Measurements from ENCODE around the gene TELO2.
"Not testable (repeated sequence)": the region's sequence is repeated elsewhere in the genome, so short reads cannot be mapped to it uniquely, and the experiment has no call there.

The TELO2 gene

GRCh38 chr16:1457489-1458245 is 35.5 kb upstream of the TELO2 start:
- no peak for DNase-seq (ENCODE audit: low read depth in 2 of 2)

- DNase-seq (ENCODE audit: low read depth in 2 of 2) = no peak
These were observed 34.7 kb upstream of the TELO2 start for GRCh38 chr16:1458336-1458976.

- DNase-seq (ENCODE audit: low read depth in 2 of 2) = no peak
These were observed 34.2 kb upstream of the TELO2 start for GRCh38 chr16:1458977-1459341.

- no peak for DNase-seq (ENCODE audit: low read depth in 2 of 2)
These were observed 33.2 kb upstream of the TELO2 start for GRCh38 chr16:1459967-1460366.

- no peak for DNase-seq (ENCODE audit: low read depth in 2 of 2)
These were observed 32.5 kb upstream of the TELO2 start for GRCh38 chr16:1460602-1461138.

GRCh38 chr16:1461146-1461545 is 32.0 kb upstream of the TELO2 start:
- DNase-seq (ENCODE audit: low read depth in 2 of 2) = no peak

- no peak for DNase-seq (ENCODE audit: low read depth in 2 of 2)
These were observed 28.8 kb upstream of the TELO2 start for GRCh38 chr16:1464196-1464893.

- DNase-seq (ENCODE audit: low read depth in 2 of 2) = no peak
These were observed 28.1 kb upstream of the TELO2 start for GRCh38 chr16:1464894-1465566.

- no peak for DNase-seq (ENCODE audit: low read depth in 2 of 2)
These were observed 27.6 kb upstream of the TELO2 start for GRCh38 chr16:1465567-1465915.

GRCh38 chr16:1466054-1466453 is 27.1 kb upstream of the TELO2 start:
- no peak for DNase-seq (ENCODE audit: low read depth in 2 of 2)

GRCh38 chr16:1466968-1467521 is 26.1 kb upstream of the TELO2 start:
- DNase-seq (ENCODE audit: low read depth in 2 of 2) = no peak

- no peak for DNase-seq (ENCODE audit: low read depth in 2 of 2)
These were observed 24.7 kb upstream of the TELO2 start for GRCh38 chr16:1468426-1468810.

GRCh38 chr16:1469141-1469540 is 24.0 kb upstream of the TELO2 start:
- DNase-seq (ENCODE audit: low read depth in 2 of 2) = not testable (repeated sequence)

- no peak for DNase-seq (ENCODE audit: low read depth in 2 of 2)
These were observed 23.4 kb upstream of the TELO2 start for GRCh38 chr16:1469693-1470201.

GRCh38 chr16:1470481-1471251 is 22.5 kb upstream of the TELO2 start:
- no peak for DNase-seq (ENCODE audit: low read depth in 2 of 2)

GRCh38 chr16:1471569-1472194 is 21.5 kb upstream of the TELO2 start:
- no peak for DNase-seq (ENCODE audit: low read depth in 2 of 2)

- DNase-seq (ENCODE audit: low read depth in 2 of 2) = no peak
These were observed 20.2 kb upstream of the TELO2 start for GRCh38 chr16:1472974-1473373.

GRCh38 chr16:1474082-1474795 is 18.9 kb upstream of the TELO2 start:
- DNase-seq (ENCODE audit: low read depth in 2 of 2) = no peak

- DNase-seq (ENCODE audit: low read depth in 2 of 2) = peak; percentile 64 to 74
These were observed 18.2 kb upstream of the TELO2 start, which contains the start of gene CLCN7 for GRCh38 chr16:1474796-1475551. CLCN7 (minus strand) TSS chr16:1475028; CDS start chr16:1474974, 54 bp downstream.
